NCI-H146 (cell line): ENCODE data around the gene CYP4F11.
"Not testable (repeated sequence)": the region's sequence is repeated elsewhere in the genome, so short reads cannot be mapped to it uniquely, and the experiment has no call there.

ENCODE experiments used
- DNase-seq: peaks from one replicate; lab custom pipeline; 2025; lab: John Stamatoyannopoulos, UW

Gene CYP4F11

GRCh38 chr19:15923702-15924101 is 10.6 kb downstream of the CYP4F11 start:
- DNase-seq: no peak

- no peak for DNase-seq
These were observed 12.3 kb downstream of the CYP4F11 start for GRCh38 chr19:15922021-15922420.

GRCh38 chr19:15919243-15919642 is 15.1 kb downstream of the CYP4F11 start:
- DNase-seq: no peak

- DNase-seq: no peak
These were observed 19.2 kb downstream of the CYP4F11 start for GRCh38 chr19:15915109-15915508.

- DNase-seq: no peak
These were observed 20.5 kb downstream of the CYP4F11 start for GRCh38 chr19:15913830-15914229.

- no peak for DNase-seq
These were observed 20.9 kb downstream of the CYP4F11 start for GRCh38 chr19:15913384-15913783.

GRCh38 chr19:15911599-15912235 is 22.6 kb downstream of the CYP4F11 start:
- no peak for DNase-seq

- DNase-seq: no peak
These were observed 29.3 kb downstream of the CYP4F11 start for GRCh38 chr19:15905026-15905425.

GRCh38 chr19:15902898-15903297 is 31.4 kb downstream of the CYP4F11 start:
- not testable (repeated sequence) for DNase-seq

- no peak for DNase-seq
These were observed 32.1 kb downstream of the CYP4F11 start for GRCh38 chr19:15902254-15902653.

- DNase-seq: no peak
These were observed 33.8 kb downstream of the CYP4F11 start for GRCh38 chr19:15900504-15900903.

- not testable (repeated sequence) for DNase-seq
These were observed 34.3 kb downstream of the CYP4F11 start for GRCh38 chr19:15900032-15900431.

- DNase-seq: not testable (repeated sequence)
These were observed 34.8 kb downstream of the CYP4F11 start for GRCh38 chr19:15899561-15899960.

- DNase-seq: no peak
These were observed 36.5 kb downstream of the CYP4F11 start, which contains the start of gene CYP4F2 for GRCh38 chr19:15897738-15898276. TSS of gene CYP4F2 (minus strand) at chr19:15898074. CDS start at chr19:15897611, 463 bp downstream.

- DNase-seq: no peak
These were observed 37.1 kb downstream of the CYP4F11 start for GRCh38 chr19:15897026-15897737.

GRCh38 chr19:15895876-15896430 is 38.4 kb downstream of the CYP4F11 start:
- no peak for DNase-seq

GRCh38 chr19:15894359-15894758 is 40.0 kb downstream of the CYP4F11 start:
- no peak for DNase-seq

- DNase-seq: no peak
These were observed 40.9 kb downstream of the CYP4F11 start for GRCh38 chr19:15893477-15893876.

- no peak for DNase-seq
These were observed 42.3 kb downstream of the CYP4F11 start for GRCh38 chr19:15892012-15892411.

GRCh38 chr19:15891434-15891833 is 42.9 kb downstream of the CYP4F11 start:
- DNase-seq: no peak

- not testable (repeated sequence) for DNase-seq
These were observed 45.0 kb downstream of the CYP4F11 start for GRCh38 chr19:15889339-15889738.

- DNase-seq: no peak
These were observed 48.4 kb downstream of the CYP4F11 start for GRCh38 chr19:15885919-15886318.

GRCh38 chr19:15885167-15885566 is 49.2 kb downstream of the CYP4F11 start:
- no peak for DNase-seq
